ENCODE measurements around the gene DGKD.
"Not testable (repeated sequence)": the region's sequence is repeated elsewhere in the genome, so short reads cannot be mapped to it uniquely, and the experiment has no call there.

DGKD gene

GRCh38 chr2:233389601-233390125 lies 35.4 kb downstream of the DGKD start:
- Histone ChIP-seq H3K27me3 (ENCODE audit: control insufficient read depth in 5 of 5, insufficient read depth in 4 of 5, low read length in 5 of 5) (no peaks in the 10 kb centered on the region), H3K4me3 (ENCODE audit: low read depth in 1 of 5, low read length in 5 of 5) (no peak overlapping the region), H3K27ac (ENCODE audit: low read depth, low read length) (no peak overlapping the region), H3K36me3 (ENCODE audit: control insufficient read depth in 5 of 5, insufficient read depth in 5 of 5, low read length in 5 of 5) (peaks cover 0 to 10% (median 3%) of the 10 kb centered on the region in 5 donors), H3K9ac (ENCODE audit: low read length in 5 of 5) (no peak overlapping the region), H3K9me3 (ENCODE audit: control insufficient read depth in 5 of 5, low read length in 5 of 5) (no peaks in the 10 kb centered on the region), H3K4me1 (ENCODE audit: control insufficient read depth in 5 of 5, insufficient read depth in 5 of 5, low read length in 5 of 5) (peaks cover 18 to 36% (median 31%) of the 10 kb centered on the region in 5 donors)

- H3K36me3 ChIP-seq (ENCODE audit: control insufficient read depth in 5 of 5, insufficient read depth in 5 of 5, low read length in 5 of 5): peaks cover 0 to 17% (median 4%) of the 10 kb centered on the region in 5 donors
- H3K9me3 ChIP-seq (ENCODE audit: control insufficient read depth in 5 of 5, low read length in 5 of 5): no peaks in the 10 kb centered on the region
- H3K27me3 ChIP-seq (ENCODE audit: control insufficient read depth in 5 of 5, insufficient read depth in 4 of 5, low read length in 5 of 5): no peaks in the 10 kb centered on the region
- peak overlapping the region; percentile 70 for H3K27ac ChIP-seq (ENCODE audit: low read depth, low read length)
- no peak overlapping the region for H3K4me3 ChIP-seq (ENCODE audit: low read depth in 1 of 5, low read length in 5 of 5)
- H3K4me1 ChIP-seq (ENCODE audit: control insufficient read depth in 5 of 5, insufficient read depth in 5 of 5, low read length in 5 of 5): peaks cover 0 to 10% (median 3%) of the 10 kb centered on the region in 5 donors
- no peak overlapping the region for H3K9ac ChIP-seq (ENCODE audit: low read length in 5 of 5)
Observed at GRCh38 chr2:233395687-233396086, 41.4 kb downstream of the DGKD start.

- H3K4me3 ChIP-seq (ENCODE audit: low read depth in 1 of 5, low read length in 5 of 5); H3K27me3 ChIP-seq (ENCODE audit: control insufficient read depth in 5 of 5, insufficient read depth in 4 of 5, low read length in 5 of 5); H3K9me3 ChIP-seq (ENCODE audit: control insufficient read depth in 5 of 5, low read length in 5 of 5); H3K9ac ChIP-seq (ENCODE audit: low read length in 5 of 5): not testable (repeated sequence)
- H3K4me1 ChIP-seq (ENCODE audit: control insufficient read depth in 5 of 5, insufficient read depth in 5 of 5, low read length in 5 of 5): peaks cover 2 to 10% (median 3%) of the 10 kb centered on the region in 5 donors
- H3K27ac ChIP-seq (ENCODE audit: low read depth, low read length): peak overlapping the region; percentile 70
- peaks cover 0 to 17% (median 4%) of the 10 kb centered on the region in 5 donors for H3K36me3 ChIP-seq (ENCODE audit: control insufficient read depth in 5 of 5, insufficient read depth in 5 of 5, low read length in 5 of 5)
Observed at GRCh38 chr2:233396726-233397665, 42.7 kb downstream of the DGKD start.

GRCh38 chr2:233399306-233400225 lies 45.3 kb downstream of the DGKD start:
- Histone ChIP-seq H3K9me3 (ENCODE audit: control insufficient read depth in 5 of 5, low read length in 5 of 5) (no peaks in the 10 kb centered on the region), H3K4me1 (ENCODE audit: control insufficient read depth in 5 of 5, insufficient read depth in 5 of 5, low read length in 5 of 5) (peaks cover 2 to 10% (median 4%) of the 10 kb centered on the region in 5 donors), H3K27me3 (ENCODE audit: control insufficient read depth in 5 of 5, insufficient read depth in 4 of 5, low read length in 5 of 5) (no peaks in the 10 kb centered on the region), H3K27ac (ENCODE audit: low read depth, low read length) (no peak overlapping the region), H3K36me3 (ENCODE audit: control insufficient read depth in 5 of 5, insufficient read depth in 5 of 5, low read length in 5 of 5) (peaks cover 0 to 14% (median 4%) of the 10 kb centered on the region in 5 donors), H3K9ac (ENCODE audit: low read length in 5 of 5) (no peak overlapping the region), H3K4me3 (ENCODE audit: low read depth in 1 of 5, low read length in 5 of 5) (no peak overlapping the region)

GRCh38 chr2:233400341-233400740 lies 46.0 kb downstream of the DGKD start:
- H3K4me1 ChIP-seq (ENCODE audit: control insufficient read depth in 5 of 5, insufficient read depth in 5 of 5, low read length in 5 of 5): peaks cover 2 to 10% (median 4%) of the 10 kb centered on the region in 5 donors
- no peak overlapping the region for H3K9ac ChIP-seq (ENCODE audit: low read length in 5 of 5)
- H3K36me3 ChIP-seq (ENCODE audit: control insufficient read depth in 5 of 5, insufficient read depth in 5 of 5, low read length in 5 of 5): peaks cover 0 to 14% (median 4%) of the 10 kb centered on the region in 5 donors
- H3K4me3 ChIP-seq (ENCODE audit: low read depth in 1 of 5, low read length in 5 of 5): no peak overlapping the region
- H3K27ac ChIP-seq (ENCODE audit: low read depth, low read length): no peak overlapping the region
- H3K27me3 ChIP-seq (ENCODE audit: control insufficient read depth in 5 of 5, insufficient read depth in 4 of 5, low read length in 5 of 5): no peaks in the 10 kb centered on the region
- no peaks in the 10 kb centered on the region for H3K9me3 ChIP-seq (ENCODE audit: control insufficient read depth in 5 of 5, low read length in 5 of 5)

- H3K9me3 ChIP-seq (ENCODE audit: control insufficient read depth in 5 of 5, low read length in 5 of 5): no peaks in the 10 kb centered on the region
- H3K9ac ChIP-seq (ENCODE audit: low read length in 5 of 5): no peak overlapping the region
- no peak overlapping the region for H3K4me3 ChIP-seq (ENCODE audit: low read depth in 1 of 5, low read length in 5 of 5)
- peaks cover 0 to 14% (median 4%) of the 10 kb centered on the region in 5 donors for H3K36me3 ChIP-seq (ENCODE audit: control insufficient read depth in 5 of 5, insufficient read depth in 5 of 5, low read length in 5 of 5)
- no peak overlapping the region for H3K27ac ChIP-seq (ENCODE audit: low read depth, low read length)
- H3K4me1 ChIP-seq (ENCODE audit: control insufficient read depth in 5 of 5, insufficient read depth in 5 of 5, low read length in 5 of 5): peaks cover 0 to 7% (median 4%) of the 10 kb centered on the region in 5 donors
- H3K27me3 ChIP-seq (ENCODE audit: control insufficient read depth in 5 of 5, insufficient read depth in 4 of 5, low read length in 5 of 5): no peaks in the 10 kb centered on the region
Observed at GRCh38 chr2:233400961-233401360, 46.7 kb downstream of the DGKD start.

GRCh38 chr2:233402346-233402745 lies 48.1 kb downstream of the DGKD start:
- no peaks in the 10 kb centered on the region for H3K27me3 ChIP-seq (ENCODE audit: control insufficient read depth in 5 of 5, insufficient read depth in 4 of 5, low read length in 5 of 5)
- no peak overlapping the region for H3K9ac ChIP-seq (ENCODE audit: low read length in 5 of 5)
- H3K36me3 ChIP-seq (ENCODE audit: control insufficient read depth in 5 of 5, insufficient read depth in 5 of 5, low read length in 5 of 5): peaks cover 0 to 14% (median 3%) of the 10 kb centered on the region in 5 donors
- H3K27ac ChIP-seq (ENCODE audit: low read depth, low read length): no peak overlapping the region
- H3K9me3 ChIP-seq (ENCODE audit: control insufficient read depth in 5 of 5, low read length in 5 of 5): no peaks in the 10 kb centered on the region
- H3K4me3 ChIP-seq (ENCODE audit: low read depth in 1 of 5, low read length in 5 of 5): no peak overlapping the region
- peaks cover 0 to 4% (median under 1%) of the 10 kb centered on the region in 5 donors for H3K4me1 ChIP-seq (ENCODE audit: control insufficient read depth in 5 of 5, insufficient read depth in 5 of 5, low read length in 5 of 5)

GRCh38 chr2:233402789-233403188 lies 48.5 kb downstream of the DGKD start:
- no peak overlapping the region for H3K27ac ChIP-seq (ENCODE audit: low read depth, low read length)
- H3K36me3 ChIP-seq (ENCODE audit: control insufficient read depth in 5 of 5, insufficient read depth in 5 of 5, low read length in 5 of 5): peaks cover 0 to 14% (median 3%) of the 10 kb centered on the region in 5 donors
- H3K9me3 ChIP-seq (ENCODE audit: control insufficient read depth in 5 of 5, low read length in 5 of 5): no peaks in the 10 kb centered on the region
- H3K4me3 ChIP-seq (ENCODE audit: low read depth in 1 of 5, low read length in 5 of 5): no peak overlapping the region
- H3K9ac ChIP-seq (ENCODE audit: low read length in 5 of 5): no peak overlapping the region
- peaks cover 0 to 8% (median 4%) of the 10 kb centered on the region in 5 donors for H3K4me1 ChIP-seq (ENCODE audit: control insufficient read depth in 5 of 5, insufficient read depth in 5 of 5, low read length in 5 of 5)
- no peaks in the 10 kb centered on the region for H3K27me3 ChIP-seq (ENCODE audit: control insufficient read depth in 5 of 5, insufficient read depth in 4 of 5, low read length in 5 of 5)

- Histone ChIP-seq H3K4me1 (ENCODE audit: control insufficient read depth in 5 of 5, insufficient read depth in 5 of 5, low read length in 5 of 5) (peaks cover 0 to 21% (median 17%) of the 10 kb centered on the region in 5 donors), H3K27me3 (ENCODE audit: control insufficient read depth in 5 of 5, insufficient read depth in 4 of 5, low read length in 5 of 5) (no peaks in the 10 kb centered on the region), H3K36me3 (ENCODE audit: control insufficient read depth in 5 of 5, insufficient read depth in 5 of 5, low read length in 5 of 5) (peaks cover 0 to 12% (median 2%) of the 10 kb centered on the region in 5 donors), H3K9me3 (ENCODE audit: control insufficient read depth in 5 of 5, low read length in 5 of 5) (no peaks in the 10 kb centered on the region), H3K9ac (ENCODE audit: low read length in 5 of 5) (no peak overlapping the region), H3K4me3 (ENCODE audit: low read depth in 1 of 5, low read length in 5 of 5) (no peak overlapping the region), H3K27ac (ENCODE audit: low read depth, low read length) (no peak overlapping the region)
Observed at GRCh38 chr2:233404222-233404621, 49.9 kb downstream of the DGKD start.

All from subcutaneous abdominal adipose tissue (tissue), 5 donors.